ENCODE data around the gene PRR20A.

GRCh38 chr13:57114945-57115344, 25.8 kb upstream of the PRR20A start:
- TF ChIP-seq CTCF (IDR thresholded peaks at IDR 0.05; ENCODE audit: low read length) (no peak), EZH2 (optimal IDR thresholded peaks at IDR 0.05; ENCODE audit: low read depth, low read length) (no peak), EZH2phosphoT487 (IDR thresholded peaks at IDR 0.05; ENCODE audit: low read length) (no peak)

All from MM.1S (cell line).